HG03066 (cell line): Measurements from ENCODE around the gene VIT.
"Not testable (repeated sequence)": the region's sequence is repeated elsewhere in the genome, so short reads cannot be mapped to it uniquely, and the experiment has no call there.

Experiments used
- ATAC-seq: cut with Tn5 transposase; IDR thresholded peaks from one replicate; pipeline ENCODE4 v1.9.1; 2021; ENCODE audit warnings: low read depth; ENCODE audit not compliant: unreplicated experiment

VIT gene

DNA sequence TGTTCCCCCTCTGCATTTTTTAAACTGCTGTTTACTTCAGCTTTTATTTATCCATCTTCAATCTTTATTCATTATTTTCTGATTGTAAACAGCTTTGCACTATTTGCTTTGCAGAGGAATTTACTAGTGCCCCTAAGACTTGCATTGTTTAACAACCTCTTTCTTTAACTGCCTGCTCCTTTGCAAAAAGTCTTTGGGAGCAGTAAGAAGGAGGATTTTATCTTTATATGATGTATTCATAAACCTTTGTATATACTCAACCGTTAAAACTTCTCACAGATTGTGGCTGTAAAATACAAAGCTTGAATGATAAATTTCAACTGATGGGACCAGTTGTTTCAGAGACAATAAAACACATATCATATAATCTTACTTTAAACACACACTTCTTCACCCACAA lies 20.1 kb upstream of the VIT start:
- no peak for ATAC-seq

DNA sequence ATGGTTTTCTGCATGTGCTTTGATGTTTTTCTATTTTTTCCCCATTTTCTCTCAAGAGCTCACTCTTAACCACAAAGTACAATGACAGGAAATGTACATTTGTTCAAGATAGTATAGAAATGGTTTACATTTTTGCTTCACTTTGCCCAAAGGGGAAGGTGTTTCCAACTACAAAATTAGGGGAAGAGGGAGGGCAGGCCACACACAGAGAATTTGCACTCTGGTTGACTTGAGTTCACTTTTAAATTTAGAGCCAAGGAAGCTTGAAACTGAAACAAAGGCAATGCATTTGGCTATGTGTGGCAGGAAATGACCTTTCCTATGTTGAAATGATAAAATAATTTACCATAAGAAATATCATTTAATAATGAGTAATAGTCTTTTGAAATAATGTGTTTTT lies 19.1 kb upstream of the VIT start:
- no peak for ATAC-seq

DNA sequence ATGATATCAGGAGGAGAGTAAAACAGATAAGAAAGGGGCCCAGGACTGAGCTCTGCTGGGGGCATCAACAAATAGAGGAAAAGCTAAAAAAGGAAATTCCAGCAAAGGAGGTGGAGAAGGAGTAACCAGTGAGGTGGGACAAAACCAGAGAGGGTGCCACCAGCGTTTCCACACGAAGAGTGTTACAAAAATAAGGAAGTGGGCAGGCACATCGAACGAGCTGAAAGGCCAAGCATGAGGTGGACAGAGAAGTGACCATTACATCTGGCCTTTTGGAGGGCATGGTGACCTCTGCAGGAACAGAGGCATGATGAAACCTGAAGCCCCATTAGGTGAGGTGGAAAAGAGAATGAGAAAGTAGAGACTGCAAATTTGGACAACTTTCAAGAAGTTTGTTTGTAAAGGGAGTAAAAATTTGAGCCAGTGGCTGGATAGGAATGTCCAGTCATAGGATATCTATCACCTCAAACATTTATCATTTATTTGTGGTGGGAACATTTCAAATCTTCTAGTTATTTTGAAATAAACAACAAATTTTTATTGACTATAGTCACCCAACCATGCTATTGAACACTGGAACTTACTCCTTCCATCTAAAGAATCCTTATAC lies 18.4 kb upstream of the VIT start:
- no peak for ATAC-seq

DNA sequence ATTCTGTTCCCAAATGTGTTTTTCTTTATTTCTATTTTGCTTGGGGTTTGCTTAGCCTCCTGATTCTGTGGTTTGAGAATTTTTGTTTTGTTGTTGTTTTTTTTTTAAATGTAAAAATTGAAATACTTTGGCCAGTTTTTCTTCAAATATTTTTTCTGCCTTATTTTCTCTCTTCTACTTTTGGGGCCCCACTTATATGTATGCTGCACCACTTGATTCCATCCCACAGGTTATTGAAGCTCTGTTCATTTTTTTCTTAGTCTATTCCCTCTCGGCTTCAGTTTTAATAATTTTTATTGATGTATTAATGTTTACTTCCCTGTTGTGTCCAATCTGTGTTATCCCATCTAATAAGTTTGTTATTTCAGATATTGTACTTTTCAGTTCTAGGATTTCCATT lies 17.7 kb upstream of the VIT start:
- ATAC-seq, result no peak

DNA sequence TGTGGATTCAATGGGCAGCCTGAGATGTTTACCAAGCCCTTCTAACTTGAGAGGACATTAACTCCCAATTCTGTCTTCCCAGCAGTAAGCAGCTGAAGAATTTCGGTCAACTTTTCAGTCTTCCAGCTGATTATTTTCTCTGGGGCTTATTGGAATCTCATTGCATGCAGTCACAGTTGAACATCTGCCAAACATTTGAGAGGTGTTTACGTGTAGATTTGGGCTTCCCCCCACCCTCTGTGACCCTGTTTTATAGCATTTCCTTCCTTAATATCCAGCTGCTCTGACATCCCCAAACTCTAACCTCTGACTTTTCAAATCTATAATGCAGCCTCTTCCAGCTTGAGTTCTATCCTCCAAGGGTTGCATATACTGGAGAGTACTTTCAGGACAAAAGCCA lies 16.5 kb upstream of the VIT start:
- no peak for ATAC-seq

DNA sequence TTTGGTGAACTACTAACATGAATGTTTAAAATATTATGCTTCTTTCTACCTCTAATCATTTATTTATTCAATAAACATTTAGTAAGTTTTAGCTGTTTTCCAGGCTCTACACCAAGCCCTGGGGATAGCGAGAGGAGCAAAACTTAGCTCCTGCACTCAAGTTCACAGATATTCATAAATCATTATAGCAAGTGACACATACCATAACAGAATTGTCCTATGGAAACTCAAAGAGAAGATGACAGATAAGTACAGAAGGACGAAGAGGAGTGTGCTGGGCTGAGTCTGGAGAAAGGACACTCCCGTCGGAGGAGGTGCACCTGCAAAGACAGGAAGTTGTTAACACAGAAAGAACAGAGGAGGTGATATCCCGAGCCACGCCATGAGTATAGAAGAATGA lies 13.9 kb upstream of the VIT start:
- ATAC-seq, result no peak

DNA sequence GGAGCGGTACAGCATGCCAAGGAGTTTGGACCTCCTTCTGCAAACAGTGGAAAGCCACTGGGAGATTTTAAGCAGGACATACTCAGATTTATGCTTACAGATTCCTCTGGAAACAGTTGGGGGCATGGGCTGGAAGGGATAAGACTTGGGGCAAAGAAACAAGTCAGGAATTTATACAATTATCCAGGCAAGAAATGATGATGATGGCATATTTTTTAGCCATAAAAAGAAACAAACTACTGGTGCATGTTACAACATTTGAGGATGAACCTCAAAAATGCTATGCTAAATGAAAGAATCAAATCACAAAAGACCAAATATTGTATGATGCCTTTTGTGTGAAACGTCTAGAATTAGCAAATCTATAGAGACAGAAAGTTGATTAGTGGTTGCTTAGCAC lies 13.5 kb upstream of the VIT start:
- no peak for ATAC-seq

DNA sequence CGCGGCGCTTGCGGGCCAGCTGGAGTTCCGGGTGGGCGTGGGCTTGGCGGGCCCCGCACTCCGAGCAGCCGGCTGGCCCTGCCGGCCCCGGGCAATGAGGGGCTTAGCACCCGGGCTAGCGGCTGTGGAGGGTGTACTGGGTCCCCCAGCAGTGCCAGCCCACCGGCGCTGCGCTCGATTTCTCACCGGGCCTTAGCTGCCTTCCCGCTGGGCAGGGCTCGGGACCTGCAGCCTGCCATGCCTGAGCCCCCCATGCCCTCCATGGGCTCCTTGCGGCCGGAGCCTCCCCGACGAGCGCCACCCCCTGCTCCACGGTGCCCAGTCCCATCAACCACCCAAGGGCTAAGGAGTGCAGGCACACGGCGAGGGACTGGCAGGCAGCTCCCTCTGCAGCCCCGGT lies 8.2 kb upstream of the VIT start:
- not testable (repeated sequence) for ATAC-seq

DNA sequence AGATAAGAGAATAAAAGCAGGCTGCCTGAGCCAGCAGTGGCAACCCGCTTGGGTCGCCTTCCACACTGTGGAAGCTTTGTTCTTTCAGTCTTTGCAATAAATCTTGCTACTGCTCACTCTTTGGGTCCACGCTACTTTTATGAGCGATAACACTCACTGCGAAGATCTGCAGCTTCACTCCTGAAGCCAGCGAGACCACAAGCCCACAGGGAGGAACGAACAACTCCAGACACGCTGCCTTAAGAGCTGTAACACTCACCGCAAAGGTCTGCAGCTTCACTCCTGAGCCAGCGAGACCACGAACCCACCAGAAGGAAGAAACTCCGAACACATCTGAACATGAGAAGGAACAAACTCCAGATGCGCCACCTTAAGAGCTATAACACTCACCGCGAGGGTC lies 7.5 kb upstream of the VIT start:
- not testable (repeated sequence) for ATAC-seq

DNA sequence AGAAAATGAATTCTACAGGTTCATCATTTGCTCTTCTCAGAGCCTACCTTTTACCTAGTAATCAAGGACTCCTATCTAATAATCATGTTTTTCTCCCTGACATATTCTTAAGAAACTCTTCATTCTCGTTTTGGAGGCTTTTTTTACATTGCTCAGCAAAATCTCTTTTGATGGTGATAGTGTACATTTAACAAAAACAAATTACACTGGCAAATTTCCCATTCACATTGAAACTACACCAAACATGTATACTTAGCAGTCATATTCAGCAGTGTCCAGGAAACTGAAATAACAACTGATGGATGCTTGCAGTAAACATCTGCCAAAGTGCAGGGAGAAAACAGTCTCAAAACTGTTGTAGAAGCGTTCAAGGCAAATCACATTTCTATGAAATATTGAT lies 4.4 kb upstream of the VIT start:
- ATAC-seq, result no peak

DNA sequence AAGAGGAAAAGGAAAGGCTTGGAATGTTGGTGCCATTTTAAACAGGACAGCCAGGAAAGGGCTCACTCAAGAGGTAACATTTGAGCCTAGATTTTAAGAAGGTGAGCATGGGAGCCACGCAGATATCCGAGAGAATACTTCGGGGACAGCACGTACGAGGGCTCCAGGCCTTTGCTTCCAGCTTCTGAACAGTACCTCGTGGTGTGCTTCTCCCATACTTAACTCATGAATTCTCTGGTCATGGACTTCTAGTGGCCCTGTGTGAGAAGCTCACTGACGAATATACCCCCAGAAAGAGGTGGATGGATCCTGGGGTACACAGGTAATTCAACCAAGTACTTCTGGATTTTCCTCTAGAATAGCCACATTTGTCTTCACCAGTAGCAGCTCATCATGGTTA lies 2.7 kb upstream of the VIT start:
- no peak for ATAC-seq

DNA sequence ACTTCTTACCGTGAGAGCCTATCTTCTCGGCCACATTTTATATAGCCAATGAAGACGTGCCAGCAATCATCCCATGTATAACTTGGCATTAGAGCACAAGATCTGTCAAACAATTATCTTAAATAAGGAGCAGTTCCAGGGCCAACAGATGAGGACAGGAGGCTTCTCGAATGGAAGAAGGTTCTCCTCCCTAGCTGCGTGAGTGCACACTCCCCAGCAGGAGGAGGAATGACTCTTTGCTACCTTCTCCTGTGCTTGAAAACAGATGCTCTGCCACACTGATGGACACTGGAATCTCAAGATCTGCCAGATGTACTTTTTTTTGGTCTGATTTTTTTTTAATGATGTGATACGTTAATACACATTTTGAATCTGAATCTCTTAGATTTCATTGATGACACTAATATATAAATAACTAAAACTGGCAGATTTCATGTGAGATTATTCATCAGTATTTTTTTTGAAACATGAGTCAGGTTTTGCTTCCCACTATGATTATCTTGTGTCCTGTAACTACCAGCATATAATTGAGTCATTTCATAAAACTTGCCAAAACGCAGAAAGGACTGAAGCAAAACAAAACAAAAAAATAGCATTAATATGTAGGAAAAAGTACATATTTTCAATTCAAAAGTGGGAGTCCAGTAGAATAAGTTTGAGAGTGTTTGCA lies 626 bp upstream of the VIT start:
- ATAC-seq, result no peak

DNA sequence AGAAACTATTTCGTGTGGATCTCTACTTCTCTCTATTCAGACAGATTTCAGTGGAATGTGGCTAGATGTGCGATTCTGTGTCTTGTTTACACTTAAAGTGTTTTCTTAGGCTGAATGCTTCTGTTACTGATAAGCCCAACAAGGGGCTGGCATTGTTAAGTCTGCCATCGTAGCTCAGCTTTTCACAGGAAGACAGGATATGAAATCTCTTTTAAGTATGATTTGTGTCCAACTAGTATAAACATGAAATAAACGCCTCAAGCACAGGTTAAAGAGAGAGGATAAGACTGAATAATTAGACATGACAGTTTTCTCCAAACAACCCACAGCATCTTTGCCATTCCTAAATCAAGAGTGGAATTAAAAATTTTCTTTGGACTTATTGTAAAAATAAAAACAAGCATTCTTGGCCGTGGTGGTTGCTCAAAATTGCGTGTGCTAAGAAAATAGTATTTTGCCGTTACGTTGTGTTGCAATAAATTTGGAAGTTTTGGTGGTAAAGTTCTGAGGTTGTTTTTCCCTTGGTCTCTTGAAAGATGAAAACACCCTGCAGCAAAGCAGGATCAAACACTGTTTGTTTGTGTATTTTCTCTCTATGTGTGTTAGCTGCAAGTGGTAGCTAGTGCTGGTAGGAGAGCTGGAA lies 1.0 kb downstream of the VIT start:
- no peak for ATAC-seq

DNA sequence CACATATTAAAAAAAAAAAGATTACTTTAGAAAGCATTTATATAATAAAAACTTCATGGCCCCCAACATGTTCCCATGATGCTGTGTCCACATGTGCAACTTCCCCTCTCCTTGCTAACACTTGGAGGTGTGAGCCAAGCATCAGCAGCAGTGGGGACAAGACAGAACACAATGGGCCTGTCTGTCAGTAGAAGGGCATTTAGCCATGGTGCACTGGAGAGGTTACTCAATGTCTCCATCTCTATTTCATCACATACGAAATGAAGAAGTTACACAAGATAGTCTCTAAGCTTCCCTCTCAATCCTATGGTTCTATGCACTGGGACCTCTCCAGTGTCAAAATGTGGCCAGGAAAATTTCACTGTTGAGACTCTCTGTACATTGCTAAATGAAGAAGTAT lies 2.5 kb downstream of the VIT start:
- no peak for ATAC-seq

DNA sequence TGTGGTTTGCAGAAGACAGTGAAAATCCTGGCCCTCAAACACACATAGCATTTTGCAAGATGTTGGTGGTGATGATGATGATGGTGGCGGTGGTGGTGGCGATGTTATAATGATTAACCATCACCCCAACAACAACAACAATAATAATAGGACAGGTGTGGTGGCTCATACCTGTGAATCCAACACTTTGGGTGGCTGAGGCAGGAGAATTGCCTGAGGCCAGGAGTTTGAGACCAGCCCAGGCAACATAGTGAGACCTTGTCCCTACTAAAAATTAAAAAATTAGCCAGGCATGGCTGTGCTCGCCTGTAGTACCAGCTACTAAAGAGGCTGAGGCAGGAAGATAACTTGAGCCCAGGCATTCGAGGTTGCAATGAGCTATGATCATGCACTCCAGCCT lies 3.8 kb downstream of the VIT start:
- no peak for ATAC-seq

DNA sequence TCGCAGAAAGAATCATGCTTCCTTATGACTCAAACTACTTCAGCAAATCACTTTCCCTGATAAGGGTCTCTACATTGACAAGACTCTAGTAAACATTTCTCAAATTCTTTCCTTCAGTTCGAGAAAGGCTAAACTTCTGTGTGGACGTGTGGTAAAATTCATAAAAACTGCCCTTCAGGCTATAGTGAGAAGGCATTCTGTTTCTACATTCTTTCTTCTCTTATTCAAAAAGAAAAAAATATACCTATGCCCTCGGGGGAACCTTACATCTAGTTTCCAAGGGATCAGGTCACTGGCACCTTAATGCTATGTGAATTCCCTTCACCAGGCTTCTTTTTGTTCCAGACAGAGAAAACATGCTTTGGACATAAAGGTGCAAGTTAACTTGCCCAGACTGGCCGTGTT lies 4.9 kb downstream of the VIT start:
- ATAC-seq, result no peak

DNA sequence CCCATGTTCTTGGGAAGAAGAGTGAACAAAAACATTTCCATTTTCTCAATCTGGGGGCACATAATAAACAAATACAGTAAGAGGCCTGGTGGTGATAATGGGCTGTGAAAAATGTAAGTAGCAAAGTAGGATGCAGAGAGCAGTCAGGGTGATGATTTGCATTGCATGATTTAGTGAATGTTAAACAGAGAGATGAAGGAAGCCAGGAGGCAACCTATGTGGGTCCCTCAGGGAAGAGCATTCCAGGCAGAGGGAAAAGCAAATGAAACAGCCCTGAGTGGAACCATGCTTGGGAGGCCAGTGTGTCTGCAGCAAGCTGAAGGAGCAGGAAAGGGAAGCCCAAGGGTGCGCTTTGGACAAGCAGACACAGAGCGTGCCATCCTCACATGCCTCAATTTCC lies 5.4 kb downstream of the VIT start:
- no peak for ATAC-seq

DNA sequence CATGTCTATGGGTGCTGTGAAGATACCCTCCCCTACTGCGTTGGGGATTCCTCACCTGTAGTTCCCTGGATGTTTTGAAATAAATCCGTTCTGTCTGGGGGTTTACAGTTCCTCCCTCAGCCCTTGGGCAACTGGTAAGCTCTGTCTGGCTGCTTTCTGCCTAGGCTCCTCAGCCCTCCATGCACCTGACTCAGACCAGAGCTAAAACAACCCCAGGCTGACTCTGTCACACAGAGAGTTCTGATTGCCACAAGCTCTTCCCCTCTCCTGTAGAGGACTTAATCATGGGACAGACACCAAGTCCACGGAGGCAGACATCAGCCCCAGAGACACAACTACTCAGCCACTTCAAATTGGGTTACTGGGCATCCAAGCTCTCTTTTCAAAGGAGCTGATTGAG lies 6.3 kb downstream of the VIT start:
- ATAC-seq, result no peak

DNA sequence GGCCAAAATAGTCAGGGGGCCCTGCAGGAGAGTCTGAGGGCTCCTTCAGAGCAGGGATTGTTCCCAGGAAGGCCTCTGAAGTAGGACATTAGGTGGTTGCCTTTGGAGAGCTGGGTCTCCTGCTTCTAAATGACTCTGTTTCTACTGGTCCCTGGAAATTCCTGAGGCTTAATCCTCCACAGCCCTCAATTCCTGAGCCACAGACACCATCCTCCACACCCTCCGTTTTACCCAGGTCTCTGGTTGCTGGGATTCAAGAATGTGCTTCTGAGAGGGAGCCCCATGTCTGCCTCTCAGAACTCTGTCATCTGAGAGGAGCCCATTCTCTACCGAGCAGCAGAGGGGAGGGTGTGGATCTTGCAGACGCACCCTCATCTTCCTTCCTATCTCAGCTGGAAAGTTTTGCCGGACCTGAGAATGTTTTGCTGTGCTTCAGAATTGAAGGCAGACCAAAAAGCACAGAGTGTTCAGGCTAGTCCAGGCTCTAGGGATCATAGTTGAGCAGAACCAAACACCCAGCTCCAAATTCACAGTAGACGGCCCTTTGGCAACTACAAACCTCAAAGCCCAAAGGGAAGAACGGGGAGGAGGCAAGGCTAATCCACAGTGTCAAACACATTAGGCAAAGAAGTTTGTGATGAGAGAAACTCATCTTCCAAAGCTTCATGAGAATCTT lies 8.1 kb downstream of the VIT start:
- no peak for ATAC-seq

DNA sequence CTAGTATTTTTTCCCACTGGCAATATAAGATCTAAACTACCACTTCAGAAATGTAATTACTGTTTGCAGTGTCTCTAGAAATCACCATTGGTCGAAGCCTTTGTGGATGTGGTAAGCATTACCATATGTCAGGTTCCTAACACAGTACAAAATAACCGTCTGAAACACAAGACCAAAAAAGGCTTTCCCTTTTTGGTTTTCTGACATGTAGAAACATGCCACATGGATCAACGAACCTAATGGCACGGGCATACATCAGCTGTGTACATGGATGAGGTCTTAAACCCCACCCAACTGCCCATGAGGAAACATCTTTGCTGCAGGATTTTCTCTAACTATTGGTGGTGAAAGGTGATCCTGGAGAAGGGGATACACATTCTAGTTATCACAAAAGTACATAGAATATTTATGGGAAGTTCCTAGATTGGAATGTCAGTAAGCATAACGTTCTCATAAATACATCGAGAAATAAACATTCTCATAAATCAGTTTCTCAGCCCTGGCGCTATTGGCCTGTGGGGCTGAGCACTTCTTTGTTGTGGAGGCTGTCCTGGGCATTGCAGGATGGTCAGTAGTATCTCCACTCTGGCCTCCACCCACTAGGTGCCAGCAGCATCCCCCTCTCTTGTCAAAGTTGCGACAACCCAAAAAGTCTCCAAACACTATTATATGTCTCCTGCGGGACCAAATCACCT lies 9.0 kb downstream of the VIT start:
- ATAC-seq, result no peak
